Vagina (tissue), 2 donors: ENCODE data around the gene SNIP1.

Source experiments
- CTCF ChIP-seq, 3 experiments: fragments of 450-650 bp in 2 of 3; fragments of 200-600 bp in 1 of 3; sonication (generic) in 1 of 3; IDR thresholded peaks; one replicate each; pipeline ENCODE4 v1.5.1; 2017 to 2019; ENCODE audit warnings: antibody characterized with exemption in 3 of 3, mild to moderate bottlenecking in 2 of 3, moderate library complexity in 2 of 3
- POLR2AphosphoS5 ChIP-seq, 2 donors: sonication (generic); formaldehyde crosslinking; IDR thresholded peaks; one replicate each; pipeline ENCODE4 v1.9.0; 2017; ENCODE audit warnings: antibody characterized with exemption in 2 of 2, mild to moderate bottlenecking in 2 of 2, low read depth in 1 of 2; ENCODE audit not compliant: insufficient read depth in 1 of 2

GRCh38 chr1:37561133-37562132, 7.3 kb upstream of the SNIP1 start:
- peak in 2 of 3 experiments; percentile 27 to 37 for TF ChIP-seq CTCF (IDR thresholded peaks at IDR 0.05)
- TF ChIP-seq POLR2AphosphoS5 (IDR thresholded peaks at IDR 0.05; ENCODE audit: insufficient read depth in 1 of 2, low read depth in 1 of 2) = no peak
